GM23338 (cell line): ENCODE measurements around the gene EPAS1.

Experiments used
- CREB1 ChIP-seq: fragments of 250-450 bp; sonication (Bioruptor Pico); IDR thresholded peaks from 2 replicates; pipeline ENCODE4 v1.5.0; 2020; ENCODE audit warnings: low read depth, mild to moderate bottlenecking, moderate library complexity
- EZH2 ChIP-seq: fragments of 200-600 bp; sonication (generic); IDR thresholded peaks from one replicate; pipeline ENCODE4 v1.8.0; 2017; ENCODE audit warnings: antibody characterized with exemption, mild to moderate bottlenecking, low read depth; ENCODE audit not compliant: unreplicated experiment
- EZH2phosphoT487 ChIP-seq: fragments of 200-600 bp; sonication (generic); IDR thresholded peaks from one replicate; pipeline ENCODE4 v1.8.1; 2018; ENCODE audit warnings: antibody characterized with exemption; ENCODE audit not compliant: unreplicated experiment
- POLR2AphosphoS5 ChIP-seq: IDR thresholded peaks from 2 replicates; pipeline ENCODE4 v1.6.1; 2016; ENCODE audit warnings: antibody characterized with exemption, low read depth
- STAT1 ChIP-seq: IDR thresholded peaks from one replicate; pipeline ENCODE4 v1.6.1; 2016; ENCODE audit warnings: antibody characterized with exemption; ENCODE audit not compliant: unreplicated experiment
- ZNF114 ChIP-seq: fragments of 250-450 bp; sonication (Bioruptor Pico); IDR thresholded peaks from 2 replicates; pipeline ENCODE4 v1.5.0; 2020; ENCODE audit warnings: mild to moderate bottlenecking, moderate library complexity
- TF ChIP-seq, protein P1 (sequence below), 2 experiments: fragments of 200-600 bp in 1 of 2; sonication (generic) in 1 of 2; conservative IDR thresholded peaks; 2 replicates each; pipeline versions ENCODE4 v1.5.1 to v1.6.1; 2016 to 2017; ENCODE audit warnings: antibody characterized with exemption in 2 of 2, low read depth in 2 of 2, mild to moderate bottlenecking in 2 of 2, moderate library complexity in 1 of 2
- TF ChIP-seq, protein P2 (sequence below): IDR thresholded peaks from one replicate; pipeline ENCODE4 v1.6.1; 2018; ENCODE audit warnings: antibody characterized with exemption; ENCODE audit not compliant: unreplicated experiment
- TF ChIP-seq, protein P3 (sequence below): IDR thresholded peaks from 2 replicates; pipeline ENCODE4 v1.6.1; 2016; ENCODE audit warnings: antibody characterized with exemption

DNA sequence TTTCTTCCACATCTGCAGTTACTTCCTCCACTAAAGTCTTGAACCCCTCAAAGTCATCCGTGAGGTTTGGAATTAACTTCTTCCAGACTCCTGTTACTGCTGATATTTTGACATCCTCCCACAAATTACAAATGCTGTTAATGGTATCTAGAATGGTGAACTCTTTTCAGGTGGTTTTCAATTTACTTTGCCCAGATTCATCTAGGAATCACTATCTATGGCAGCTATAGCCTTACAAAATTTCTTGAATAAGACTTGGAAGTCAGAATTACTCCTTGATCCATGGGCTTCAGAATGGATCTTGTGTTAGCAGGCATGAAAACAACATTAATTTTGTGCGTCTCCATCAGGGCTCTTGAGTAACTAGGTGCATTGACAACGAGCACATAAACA is 19.9 kb downstream of the EPAS1 start:
- no peak for TF ChIP-seq POLR2AphosphoS5
- TF ChIP-seq EZH2: no peak
- TF ChIP-seq, protein P1, sequence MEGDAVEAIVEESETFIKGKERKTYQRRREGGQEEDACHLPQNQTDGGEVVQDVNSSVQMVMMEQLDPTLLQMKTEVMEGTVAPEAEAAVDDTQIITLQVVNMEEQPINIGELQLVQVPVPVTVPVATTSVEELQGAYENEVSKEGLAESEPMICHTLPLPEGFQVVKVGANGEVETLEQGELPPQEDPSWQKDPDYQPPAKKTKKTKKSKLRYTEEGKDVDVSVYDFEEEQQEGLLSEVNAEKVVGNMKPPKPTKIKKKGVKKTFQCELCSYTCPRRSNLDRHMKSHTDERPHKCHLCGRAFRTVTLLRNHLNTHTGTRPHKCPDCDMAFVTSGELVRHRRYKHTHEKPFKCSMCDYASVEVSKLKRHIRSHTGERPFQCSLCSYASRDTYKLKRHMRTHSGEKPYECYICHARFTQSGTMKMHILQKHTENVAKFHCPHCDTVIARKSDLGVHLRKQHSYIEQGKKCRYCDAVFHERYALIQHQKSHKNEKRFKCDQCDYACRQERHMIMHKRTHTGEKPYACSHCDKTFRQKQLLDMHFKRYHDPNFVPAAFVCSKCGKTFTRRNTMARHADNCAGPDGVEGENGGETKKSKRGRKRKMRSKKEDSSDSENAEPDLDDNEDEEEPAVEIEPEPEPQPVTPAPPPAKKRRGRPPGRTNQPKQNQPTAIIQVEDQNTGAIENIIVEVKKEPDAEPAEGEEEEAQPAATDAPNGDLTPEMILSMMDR (conservative IDR thresholded peaks at IDR 0.05; ENCODE audit: low read depth in 2 of 2): no peak
- no peak for TF ChIP-seq EZH2phosphoT487
- no peak for TF ChIP-seq CREB1 (CRISPR knock-in tag)
- TF ChIP-seq ZNF114 (CRISPR knock-in tag): no peak
- TF ChIP-seq, protein P2, sequence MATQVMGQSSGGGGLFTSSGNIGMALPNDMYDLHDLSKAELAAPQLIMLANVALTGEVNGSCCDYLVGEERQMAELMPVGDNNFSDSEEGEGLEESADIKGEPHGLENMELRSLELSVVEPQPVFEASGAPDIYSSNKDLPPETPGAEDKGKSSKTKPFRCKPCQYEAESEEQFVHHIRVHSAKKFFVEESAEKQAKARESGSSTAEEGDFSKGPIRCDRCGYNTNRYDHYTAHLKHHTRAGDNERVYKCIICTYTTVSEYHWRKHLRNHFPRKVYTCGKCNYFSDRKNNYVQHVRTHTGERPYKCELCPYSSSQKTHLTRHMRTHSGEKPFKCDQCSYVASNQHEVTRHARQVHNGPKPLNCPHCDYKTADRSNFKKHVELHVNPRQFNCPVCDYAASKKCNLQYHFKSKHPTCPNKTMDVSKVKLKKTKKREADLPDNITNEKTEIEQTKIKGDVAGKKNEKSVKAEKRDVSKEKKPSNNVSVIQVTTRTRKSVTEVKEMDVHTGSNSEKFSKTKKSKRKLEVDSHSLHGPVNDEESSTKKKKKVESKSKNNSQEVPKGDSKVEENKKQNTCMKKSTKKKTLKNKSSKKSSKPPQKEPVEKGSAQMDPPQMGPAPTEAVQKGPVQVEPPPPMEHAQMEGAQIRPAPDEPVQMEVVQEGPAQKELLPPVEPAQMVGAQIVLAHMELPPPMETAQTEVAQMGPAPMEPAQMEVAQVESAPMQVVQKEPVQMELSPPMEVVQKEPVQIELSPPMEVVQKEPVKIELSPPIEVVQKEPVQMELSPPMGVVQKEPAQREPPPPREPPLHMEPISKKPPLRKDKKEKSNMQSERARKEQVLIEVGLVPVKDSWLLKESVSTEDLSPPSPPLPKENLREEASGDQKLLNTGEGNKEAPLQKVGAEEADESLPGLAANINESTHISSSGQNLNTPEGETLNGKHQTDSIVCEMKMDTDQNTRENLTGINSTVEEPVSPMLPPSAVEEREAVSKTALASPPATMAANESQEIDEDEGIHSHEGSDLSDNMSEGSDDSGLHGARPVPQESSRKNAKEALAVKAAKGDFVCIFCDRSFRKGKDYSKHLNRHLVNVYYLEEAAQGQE: no peak
- TF ChIP-seq, protein P3, sequence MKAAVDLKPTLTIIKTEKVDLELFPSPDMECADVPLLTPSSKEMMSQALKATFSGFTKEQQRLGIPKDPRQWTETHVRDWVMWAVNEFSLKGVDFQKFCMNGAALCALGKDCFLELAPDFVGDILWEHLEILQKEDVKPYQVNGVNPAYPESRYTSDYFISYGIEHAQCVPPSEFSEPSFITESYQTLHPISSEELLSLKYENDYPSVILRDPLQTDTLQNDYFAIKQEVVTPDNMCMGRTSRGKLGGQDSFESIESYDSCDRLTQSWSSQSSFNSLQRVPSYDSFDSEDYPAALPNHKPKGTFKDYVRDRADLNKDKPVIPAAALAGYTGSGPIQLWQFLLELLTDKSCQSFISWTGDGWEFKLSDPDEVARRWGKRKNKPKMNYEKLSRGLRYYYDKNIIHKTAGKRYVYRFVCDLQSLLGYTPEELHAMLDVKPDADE: no peak
- TF ChIP-seq STAT1: no peak
